Activated T-helper 17 cell treated with anti-CD3 and anti-CD28 coated beads, Interleukin-2, amount 50 U/mL, for 72 hours (primary cell): ENCODE data around the gene ZNF784. TPM values are rescaled to one million over a fixed set of nuclear protein-coding genes. Genes with fewer than 3 reads are reported as not detected.
A peak's percentile ranks its signal among the peaks of the same experiment; 100 is the strongest.
"Not testable (repeated sequence)": the region's sequence is repeated elsewhere in the genome, so short reads cannot be mapped to it uniquely, and the experiment has no call there.

Experiments used
- ATAC-seq: fragments of 150-1000 bp; cut with Tn5 transposase; replicated peaks from 2 replicates; pipeline ENCODE4 v1.10.0; 2021; ENCODE audit warnings: mild to moderate bottlenecking, moderate library complexity
- H3K27ac Mint-ChIP-seq: one replicate; pipeline ENCODE4 v1.8.0; 2022; ENCODE audit warnings: mixed read lengths
- H3K27me3 Mint-ChIP-seq: one replicate; pipeline ENCODE4 v1.8.0; 2022; ENCODE audit warnings: mixed read lengths
- H3K36me3 Mint-ChIP-seq: one replicate; pipeline ENCODE4 v1.8.0; 2022; ENCODE audit warnings: low read depth, mild to moderate bottlenecking, mixed read lengths
- H3K4me1 Mint-ChIP-seq: one replicate; pipeline ENCODE4 v1.8.0; 2022; ENCODE audit warnings: mixed read lengths
- H3K4me3 Mint-ChIP-seq: one replicate; pipeline ENCODE4 v1.8.0; 2022; ENCODE audit warnings: mild to moderate bottlenecking, mixed read lengths
- H3K9me3 Mint-ChIP-seq: one replicate; pipeline ENCODE4 v1.8.0; 2022; ENCODE audit warnings: mixed read lengths
- total RNA-seq, 2 donors: library from RNA; stranded (reverse); gene quantifications; one replicate each; pipeline ENCODE4 v1.2.3, GENCODE V29; 2022

Gene ZNF784
- total RNA-seq, 2 donors from 2014 or later, result 4.6 to 5.3 TPM

DNA sequence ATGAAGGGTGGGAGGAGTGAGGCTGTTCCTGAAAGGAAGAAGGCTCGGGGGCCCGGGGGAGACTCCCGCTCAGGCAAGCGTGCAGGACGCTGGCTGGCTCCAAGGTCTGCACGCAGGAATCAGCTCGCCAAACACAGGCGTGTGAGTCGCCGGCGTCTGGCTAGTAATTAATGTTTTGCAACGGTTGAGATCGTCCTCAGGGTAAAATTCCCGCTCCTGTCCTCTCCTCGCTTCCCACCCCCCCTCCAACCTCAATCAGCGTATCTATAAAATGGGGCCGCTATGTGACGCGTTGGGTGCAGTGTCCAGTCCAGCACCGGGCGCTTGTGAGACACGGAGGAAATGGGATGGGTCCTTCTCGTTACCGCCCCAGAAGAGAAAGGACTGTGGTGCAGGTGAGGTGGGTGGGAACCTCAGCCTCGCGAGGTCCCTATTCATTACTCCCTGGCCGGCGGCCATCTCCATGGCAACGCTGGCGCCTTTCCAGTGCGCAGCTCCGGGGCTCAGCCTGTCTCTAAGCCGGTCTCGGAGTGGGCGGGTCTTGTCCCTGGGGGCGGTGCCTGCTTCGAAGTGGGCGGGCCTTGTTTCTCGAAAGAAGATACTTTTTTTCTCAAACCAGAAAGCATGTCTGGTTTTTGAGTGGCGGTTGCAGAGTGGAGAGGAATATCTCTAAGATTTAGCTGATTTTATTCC is 37.2 kb downstream of the ZNF784 start:
- H3K36me3 Mint-ChIP-seq, result peaks cover 8% of the 10 kb centered on the region

DNA sequence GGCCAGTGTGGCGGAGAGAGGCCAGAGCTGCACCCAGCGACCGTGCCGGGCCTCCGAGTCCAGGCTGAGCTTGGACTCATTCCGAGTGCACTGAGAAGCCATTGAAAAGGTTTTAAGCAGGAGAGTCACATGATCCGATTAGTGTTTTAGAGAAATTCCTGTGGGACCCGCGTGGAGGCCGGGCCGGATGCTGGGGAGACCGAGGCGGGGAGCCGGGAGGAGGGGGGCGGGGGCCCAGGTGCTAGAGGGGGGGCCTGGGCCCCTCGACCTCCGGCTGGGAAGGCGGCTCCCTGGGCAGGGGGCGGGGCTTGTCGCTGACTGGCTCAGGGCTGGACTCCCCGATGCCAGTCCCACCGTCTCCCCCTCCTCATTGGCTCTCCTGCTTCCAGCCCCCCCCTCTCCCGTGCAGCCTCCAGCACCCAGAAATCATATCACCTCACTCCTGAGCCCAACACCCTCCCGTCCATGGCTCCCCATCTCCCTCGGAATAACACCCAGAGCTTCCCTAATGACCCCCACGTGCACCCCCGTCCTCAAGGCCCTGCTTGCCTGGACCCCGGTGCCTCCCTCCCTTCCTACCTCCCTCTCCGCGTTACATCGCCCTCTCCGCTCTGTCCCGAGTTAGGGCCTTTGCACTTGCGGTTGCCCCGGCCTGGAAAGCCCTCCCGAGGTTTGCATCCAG is 38.6 kb downstream of the ZNF784 start:
- no peaks in the 10 kb centered on the region for H3K9me3 Mint-ChIP-seq
- H3K36me3 Mint-ChIP-seq, result no peaks in the 10 kb centered on the region
- peak overlapping the region; percentile 80 for H3K4me3 Mint-ChIP-seq
- peaks cover 17% of the 10 kb centered on the region for H3K4me1 Mint-ChIP-seq
- peak; percentile 24 for ATAC-seq
- no peaks in the 10 kb centered on the region for H3K27me3 Mint-ChIP-seq
- peak overlapping the region; percentile 9 for H3K27ac Mint-ChIP-seq

More for the DNA sequence above, 37.2 kb downstream of the ZNF784 start:
- ATAC-seq, result peak; percentile 98
- no peaks in the 10 kb centered on the region for H3K9me3 Mint-ChIP-seq
- H3K27me3 Mint-ChIP-seq, result no peaks in the 10 kb centered on the region
- H3K4me3 Mint-ChIP-seq, result peak overlapping the region; percentile 80
- H3K27ac Mint-ChIP-seq, result peak overlapping the region; percentile 54
- H3K4me1 Mint-ChIP-seq, result peaks cover 6% of the 10 kb centered on the region

DNA sequence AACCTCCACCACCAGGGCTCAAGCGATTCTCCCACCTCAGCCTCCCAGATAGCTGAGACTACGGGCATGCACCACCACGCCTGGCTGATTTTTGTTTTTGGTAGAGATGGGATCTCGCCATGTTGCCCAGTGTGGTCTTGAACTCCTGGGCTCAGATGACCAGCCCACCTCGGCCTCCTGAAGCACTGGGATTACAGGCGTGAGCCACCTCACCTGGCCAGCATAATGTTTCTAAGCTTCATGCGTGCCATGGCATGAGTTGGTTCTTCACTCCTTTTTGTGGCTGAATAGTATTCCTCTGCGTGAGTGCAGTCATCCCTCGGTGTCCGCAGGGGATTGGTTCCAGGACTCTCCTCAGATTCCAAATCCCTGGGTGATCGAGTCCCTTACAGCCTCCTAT is 39.5 kb downstream of the ZNF784 start:
- Mint-ChIP-seq H3K27me3 (no peaks in the 10 kb centered on the region), H3K36me3 (peaks cover 4% of the 10 kb centered on the region), H3K4me3 (peak overlapping the region; percentile 80), H3K4me1 (peaks cover 20% of the 10 kb centered on the region), H3K27ac (peak overlapping the region; percentile 9), H3K9me3 (no peaks in the 10 kb centered on the region)
- ATAC-seq, result no peak

DNA sequence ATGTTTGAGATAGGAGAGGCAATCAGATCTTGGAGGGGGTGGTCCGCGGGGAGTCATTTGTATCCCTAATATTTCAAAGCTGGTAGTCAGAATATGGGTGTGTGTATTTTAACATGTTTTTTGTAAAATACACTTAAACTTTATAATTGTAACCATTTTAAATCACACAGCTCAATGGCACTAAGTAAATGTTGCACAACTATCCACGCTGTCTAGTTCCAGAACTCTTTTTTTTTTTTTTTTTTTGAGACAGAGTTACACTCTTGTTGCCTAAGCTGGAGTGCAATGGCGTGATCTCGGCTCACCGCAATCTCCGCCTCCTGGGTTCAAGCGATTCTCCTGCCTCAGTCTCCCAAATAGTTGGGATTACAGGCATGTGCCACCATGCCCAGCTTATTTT is 40.5 kb downstream of the ZNF784 start:
- H3K4me3 Mint-ChIP-seq, H3K36me3 Mint-ChIP-seq, H3K27ac Mint-ChIP-seq, ATAC-seq, H3K9me3 Mint-ChIP-seq, H3K27me3 Mint-ChIP-seq: not testable (repeated sequence)
- peaks cover 25% of the 10 kb centered on the region for H3K4me1 Mint-ChIP-seq

DNA sequence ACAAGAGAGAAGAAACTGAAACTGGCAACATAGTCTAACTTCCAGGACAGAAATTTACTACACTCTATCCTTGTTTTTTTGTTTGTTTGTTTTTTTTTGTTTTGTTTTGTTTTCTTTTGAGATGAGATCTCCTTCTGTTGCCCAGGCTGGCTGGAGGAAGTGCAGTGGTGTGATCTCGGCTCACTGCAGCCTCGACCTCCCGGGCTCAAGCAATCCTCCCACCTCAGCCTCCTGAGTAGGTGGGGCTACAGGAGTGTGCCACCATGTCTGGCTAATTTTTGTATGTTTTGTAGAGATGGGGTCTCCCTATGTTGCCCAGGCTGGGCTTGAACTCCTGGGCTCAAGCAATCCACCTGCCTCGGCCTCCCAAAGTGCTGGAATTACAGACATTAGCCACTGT is 42.1 kb downstream of the ZNF784 start:
- H3K27me3 Mint-ChIP-seq, H3K27ac Mint-ChIP-seq, H3K9me3 Mint-ChIP-seq, H3K36me3 Mint-ChIP-seq, ATAC-seq: not testable (repeated sequence)
- H3K4me1 Mint-ChIP-seq, result peaks cover 25% of the 10 kb centered on the region
- H3K4me3 Mint-ChIP-seq, result peak overlapping the region; percentile 79

DNA sequence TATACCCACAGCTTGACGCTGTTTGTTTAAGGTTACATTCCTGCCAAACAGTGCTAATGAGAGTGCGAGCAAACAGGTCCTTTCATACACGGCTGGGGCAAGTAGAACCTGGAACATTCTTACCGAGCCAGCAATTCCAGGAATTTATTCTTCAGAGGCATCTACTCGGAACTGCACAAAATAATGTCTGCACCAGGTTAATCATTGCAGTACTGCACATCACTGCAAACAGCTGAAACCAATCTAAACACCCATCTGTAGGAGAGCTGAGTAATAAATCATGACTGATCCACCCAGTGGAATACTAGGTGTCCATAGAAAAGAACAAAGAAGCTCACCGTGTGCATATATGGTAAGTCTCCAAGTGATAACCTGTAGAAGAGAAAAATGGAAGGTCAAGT is 42.5 kb downstream of the ZNF784 start:
- H3K4me3 Mint-ChIP-seq, result peak overlapping the region; percentile 79
- peaks cover 25% of the 10 kb centered on the region for H3K4me1 Mint-ChIP-seq
- H3K36me3 Mint-ChIP-seq, result peaks cover 10% of the 10 kb centered on the region
- H3K27me3 Mint-ChIP-seq, result no peaks in the 10 kb centered on the region
- peak overlapping the region; percentile 89 for H3K27ac Mint-ChIP-seq
- H3K9me3 Mint-ChIP-seq, result no peaks in the 10 kb centered on the region
- peak; percentile 20 for ATAC-seq

DNA sequence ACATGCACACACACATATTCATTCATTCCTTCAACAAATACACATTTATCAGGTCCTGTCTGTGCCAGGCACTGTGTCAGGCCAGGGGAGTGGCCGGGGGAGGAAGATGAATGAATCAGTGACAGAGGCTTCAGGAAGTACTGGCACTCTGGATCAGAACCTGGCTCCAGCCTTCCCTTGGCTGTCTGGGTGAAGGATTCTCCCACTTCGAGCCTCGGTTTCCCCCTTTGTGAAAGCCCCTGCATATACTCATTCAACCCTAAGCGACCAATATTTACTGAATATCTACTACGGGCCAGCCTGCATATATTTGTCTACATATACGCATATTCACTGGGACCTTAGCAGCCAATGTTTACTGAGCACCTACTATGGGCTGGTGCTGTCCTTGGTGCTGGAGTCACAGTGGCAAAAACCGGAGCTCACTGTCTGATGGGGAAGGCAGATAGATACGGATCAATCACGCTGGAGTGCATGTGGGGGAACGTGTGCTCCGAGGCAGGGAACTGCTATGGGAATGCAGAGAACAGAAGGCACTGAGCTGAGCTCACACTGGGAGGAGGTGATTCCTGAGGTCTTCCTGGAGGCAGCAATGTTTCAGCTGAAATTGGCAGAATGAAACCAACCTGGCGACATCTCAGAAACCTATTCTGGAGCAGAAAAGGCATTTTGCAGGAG is 43.1 kb downstream of the ZNF784 start:
- peaks cover 10% of the 10 kb centered on the region for H3K36me3 Mint-ChIP-seq
- H3K4me3 Mint-ChIP-seq, result peak overlapping the region; percentile 79
- peaks cover 25% of the 10 kb centered on the region for H3K4me1 Mint-ChIP-seq
- H3K27ac Mint-ChIP-seq, result peak overlapping the region; percentile 89
- no peaks in the 10 kb centered on the region for H3K9me3 Mint-ChIP-seq
- H3K27me3 Mint-ChIP-seq, result no peaks in the 10 kb centered on the region
- peak; percentile 45 for ATAC-seq

DNA sequence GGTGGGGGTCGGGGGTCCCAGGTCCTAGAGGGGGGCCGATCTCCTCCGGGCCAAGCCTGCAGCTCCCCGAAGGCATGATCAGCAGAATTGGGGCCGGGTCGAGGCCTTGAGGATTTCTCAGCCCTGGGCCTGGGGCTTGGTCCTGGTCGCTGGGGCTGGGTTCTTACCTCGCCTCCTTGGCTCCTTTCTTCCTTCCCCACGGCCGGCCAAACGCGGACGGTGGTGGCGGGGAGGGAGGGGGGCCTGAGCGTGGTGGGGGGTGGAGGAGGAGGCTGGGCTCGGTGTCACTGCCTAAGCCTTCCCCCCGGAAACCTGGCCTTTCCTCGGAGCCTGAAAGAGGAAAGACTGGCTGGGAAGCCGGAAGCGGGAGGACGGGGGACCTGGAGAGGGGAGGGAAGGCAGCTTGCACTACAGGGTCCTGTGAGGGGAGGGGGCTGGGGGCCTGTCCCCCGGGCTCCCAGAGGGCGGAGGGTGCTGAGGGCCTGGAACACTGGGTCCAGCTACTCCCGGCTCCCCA is 43.7 kb downstream of the ZNF784 start, which contains the start of gene ZNF579:
TSS of gene ZNF579 (minus strand) at position 221 of the 517 bp plus-strand sequence. CDS start 1,209 bp downstream, outside the sequence.
- Mint-ChIP-seq H3K9me3 (no peaks in the 10 kb centered on the region), H3K27me3 (no peaks in the 10 kb centered on the region), H3K4me3 (peak within 1 kb of the TSS; percentile 79), H3K36me3 (peaks cover 10% of the 10 kb centered on the region), H3K4me1 (peaks cover 25% of the 10 kb centered on the region), H3K27ac (peak within 1 kb of the TSS; percentile 89)
- ATAC-seq, result peak; percentile 79

DNA sequence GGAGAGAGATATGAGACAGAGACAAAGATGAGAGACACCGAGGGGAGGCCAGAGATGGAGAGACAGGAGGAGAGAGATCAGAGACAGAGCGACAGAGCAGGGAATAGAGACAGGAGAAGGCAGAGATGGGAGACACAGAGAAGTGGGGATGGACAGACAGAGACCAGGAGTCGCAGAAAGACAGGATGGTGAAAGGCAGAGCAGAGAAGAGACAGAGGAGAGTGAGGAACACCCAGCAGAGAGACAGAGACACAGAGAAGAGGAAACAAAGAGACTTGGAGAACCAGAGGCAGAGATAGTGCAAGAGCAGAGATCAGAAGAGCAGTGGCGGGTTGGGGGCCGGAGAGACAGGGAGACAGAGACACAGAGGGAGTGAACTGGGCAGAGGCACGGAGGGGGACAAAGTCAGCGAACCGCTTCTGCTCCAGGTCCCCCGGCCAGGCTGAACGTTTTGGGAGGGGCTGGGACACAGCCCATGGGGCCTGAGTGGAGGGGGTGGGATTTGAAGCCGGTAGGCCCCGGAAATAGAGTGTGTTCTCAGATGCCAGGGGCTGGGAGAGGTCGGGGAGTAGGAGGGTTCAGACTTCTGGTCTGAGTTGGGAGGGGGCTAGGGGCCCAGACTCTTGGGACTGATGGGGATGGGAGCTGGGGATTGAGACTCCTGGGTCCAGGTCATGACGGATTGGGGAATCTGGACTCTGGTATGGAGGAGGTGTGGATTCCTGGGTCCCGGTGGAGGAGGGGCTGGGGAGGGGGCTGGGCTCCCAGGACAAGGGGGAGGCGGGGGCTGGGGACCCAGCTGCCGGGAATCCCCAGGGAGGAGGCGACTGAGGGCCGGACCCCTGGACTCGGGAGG is 44.4 kb downstream of the ZNF784 start:
- no peaks in the 10 kb centered on the region for H3K9me3 Mint-ChIP-seq
- H3K4me3 Mint-ChIP-seq, result peak overlapping the region; percentile 79
- no peaks in the 10 kb centered on the region for H3K27me3 Mint-ChIP-seq
- peak; percentile 42 for ATAC-seq
- H3K4me1 Mint-ChIP-seq, result peaks cover 19% of the 10 kb centered on the region
- peaks cover 10% of the 10 kb centered on the region for H3K36me3 Mint-ChIP-seq
- H3K27ac Mint-ChIP-seq, result peak overlapping the region; percentile 89

DNA sequence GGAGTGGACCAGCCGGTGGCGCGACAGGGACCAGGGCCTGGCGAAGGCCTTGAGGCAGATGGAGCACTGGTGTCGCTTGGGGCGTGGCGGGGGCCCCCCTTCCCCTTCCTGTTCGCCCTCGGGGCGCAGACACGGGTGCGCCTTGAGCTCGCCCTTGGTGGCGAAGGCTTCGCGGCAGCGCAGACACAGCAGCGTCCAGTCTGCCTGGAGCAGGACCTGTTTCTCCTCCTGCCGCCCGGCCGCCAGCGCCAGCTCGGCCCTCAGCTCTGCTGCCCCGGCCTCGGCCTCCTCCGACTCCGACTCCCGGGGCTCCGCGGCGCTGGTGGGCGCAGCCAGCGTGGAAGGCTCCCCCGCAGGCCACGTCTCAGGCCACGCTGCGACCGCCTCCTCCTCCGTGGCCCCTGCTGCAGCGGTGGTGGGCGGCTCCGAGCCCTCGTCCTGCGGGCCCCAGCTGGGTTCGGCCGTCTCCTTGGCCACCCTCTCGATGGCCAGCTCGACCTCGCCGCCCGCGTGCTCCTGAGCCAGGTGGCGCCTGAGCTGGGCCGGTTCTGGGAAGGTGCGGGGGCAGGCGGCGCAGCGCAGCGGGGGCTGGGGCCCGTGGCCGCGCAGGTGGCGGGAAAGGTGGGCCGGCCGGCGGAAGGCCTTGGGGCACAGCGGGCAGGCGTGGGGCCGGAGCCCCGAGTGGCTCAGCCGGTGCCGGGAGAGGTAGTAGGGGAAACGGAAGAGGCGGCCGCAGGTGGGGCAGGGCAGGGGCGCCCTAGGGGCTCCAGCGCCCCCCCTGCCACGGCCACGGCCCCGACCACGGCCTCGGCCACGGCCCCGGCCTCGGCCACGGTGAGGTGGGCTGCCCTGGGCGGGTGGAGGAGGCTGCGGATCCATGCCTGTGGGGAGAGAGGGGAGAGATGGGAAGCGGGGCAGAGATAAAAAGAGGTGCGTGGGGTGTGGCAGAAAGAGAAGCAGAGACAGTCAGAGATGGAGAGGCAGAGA is 45.3 kb downstream of the ZNF784 start:
- H3K27ac Mint-ChIP-seq, result peak overlapping the region; percentile 89
- peaks cover 19% of the 10 kb centered on the region for H3K4me1 Mint-ChIP-seq
- no peak for ATAC-seq
- H3K36me3 Mint-ChIP-seq, result peaks cover 10% of the 10 kb centered on the region
- no peaks in the 10 kb centered on the region for H3K27me3 Mint-ChIP-seq
- peak overlapping the region; percentile 79 for H3K4me3 Mint-ChIP-seq
- H3K9me3 Mint-ChIP-seq, result no peaks in the 10 kb centered on the region

DNA sequence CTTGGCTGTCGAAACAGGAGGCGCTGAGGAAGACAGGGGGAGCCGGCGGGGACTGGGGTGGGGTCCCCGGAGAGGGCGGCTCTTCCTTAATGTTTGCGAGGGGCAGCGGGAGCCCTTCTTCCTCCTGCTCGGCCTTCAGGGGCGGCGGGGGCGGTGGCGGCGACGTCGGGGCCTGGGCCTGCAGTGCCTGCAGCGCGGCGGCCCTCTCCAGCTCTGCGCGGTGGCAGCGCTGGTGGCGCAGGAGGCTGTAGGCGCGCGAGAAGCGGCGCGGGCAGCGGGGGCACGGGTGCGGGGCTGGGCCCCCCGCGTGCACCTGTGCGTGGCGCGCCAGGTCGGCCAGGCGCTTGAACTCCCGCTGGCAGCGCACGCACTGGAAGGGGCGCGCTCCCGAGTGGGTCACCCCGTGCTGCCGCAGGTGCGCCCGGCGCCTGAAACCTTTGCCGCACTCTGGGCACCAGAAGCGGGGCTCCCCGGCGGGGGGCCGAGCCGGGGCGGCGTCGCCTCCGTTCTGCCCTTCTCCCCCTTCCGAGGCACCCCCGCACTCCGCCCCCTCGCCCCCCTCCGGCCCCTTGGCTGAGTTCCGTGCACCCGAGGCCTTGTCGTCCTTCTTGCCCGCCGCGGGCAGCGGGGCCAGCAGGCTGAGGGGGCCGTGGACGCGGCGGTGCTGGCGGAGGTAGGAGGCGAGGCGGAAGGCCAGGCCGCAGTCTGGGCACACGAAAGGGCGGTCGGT is 46.2 kb downstream of the ZNF784 start:
- Mint-ChIP-seq H3K27ac (no peak overlapping the region), H3K4me1 (peaks cover 19% of the 10 kb centered on the region), H3K27me3 (no peaks in the 10 kb centered on the region), H3K9me3 (no peaks in the 10 kb centered on the region), H3K4me3 (no peak overlapping the region), H3K36me3 (peaks cover 10% of the 10 kb centered on the region)
- no peak for ATAC-seq

DNA sequence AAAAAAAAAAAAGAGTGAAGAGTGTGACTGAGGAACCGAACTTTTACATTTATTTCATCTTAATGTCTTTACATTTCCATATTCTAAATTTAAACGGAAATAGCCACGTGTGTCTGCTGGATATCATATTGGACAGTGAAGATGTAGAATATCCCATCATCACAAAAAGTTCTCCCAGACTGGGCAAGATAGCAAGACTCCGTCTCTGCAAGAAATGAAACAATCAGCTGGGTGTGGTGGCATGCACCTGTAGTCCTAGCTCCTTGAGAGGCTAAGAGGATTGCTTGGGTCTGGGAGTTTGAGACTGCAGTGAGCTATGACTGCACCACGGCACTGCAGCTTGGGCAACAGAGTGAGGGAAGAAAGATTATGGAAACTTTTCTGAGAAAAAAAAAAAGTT is 47.6 kb downstream of the ZNF784 start:
- no peaks in the 10 kb centered on the region for H3K27me3 Mint-ChIP-seq
- H3K27ac Mint-ChIP-seq, result no peak overlapping the region
- peaks cover 10% of the 10 kb centered on the region for H3K36me3 Mint-ChIP-seq
- no peak for ATAC-seq
- no peaks in the 10 kb centered on the region for H3K9me3 Mint-ChIP-seq
- H3K4me1 Mint-ChIP-seq, result peaks cover 15% of the 10 kb centered on the region
- no peak overlapping the region for H3K4me3 Mint-ChIP-seq
